Kidney (tissue), 14 donors: ENCODE data around the gene SPHK2. TPM values are rescaled to one million over a fixed set of nuclear protein-coding genes. Genes with fewer than 3 reads are reported as not detected.

ENCODE experiments used
- DNase-seq, 5 donors: peaks; one replicate each; pipeline ENCODE4 v3.0.0-alpha.2; 2013 to 2020
- FAIRE-seq: peaks from 2 replicates; lab custom pipeline; 2012; peaks lifted over from hg19 to GRCh38; lab: Jason Lieb, UNC
- H3K27ac ChIP-seq, 2 donors: one replicate each; pipeline ENCODE4 v1.7.0; 2013; ENCODE audit warnings: low read depth in 2 of 2, low read length in 2 of 2, inconsistent platforms in 1 of 2
- H3K27me3 ChIP-seq: one replicate; pipeline ENCODE4 v1.7.1; 2013; ENCODE audit warnings: low read length, inconsistent platforms; ENCODE audit not compliant: control insufficient read depth, insufficient read depth
- H3K36me3 ChIP-seq, 3 donors: one replicate each; pipeline versions ENCODE4 v1.7.0 to v1.7.1; 2013; ENCODE audit warnings: low read length in 3 of 3, control low read depth in 1 of 3, inconsistent platforms in 1 of 3; ENCODE audit not compliant: insufficient read depth in 3 of 3, control insufficient read depth in 2 of 3
- H3K4me1 ChIP-seq, 3 donors: one replicate each; pipeline versions ENCODE4 v1.7.0 to v1.7.1; 2013; ENCODE audit warnings: low read length in 3 of 3, inconsistent platforms in 1 of 3, low read depth in 1 of 3; ENCODE audit not compliant: control insufficient read depth in 2 of 3, insufficient read depth in 2 of 3
- H3K4me3 ChIP-seq, 3 donors: one replicate each; pipeline versions ENCODE4 v1.7.0 to v1.8.1; 2013; ENCODE audit warnings: low read length in 3 of 3, control low read depth in 1 of 3, inconsistent platforms in 1 of 3
- H3K9ac ChIP-seq, 3 donors: one replicate each; pipeline versions ENCODE4 v1.7.0 to v1.7.1; 2013; ENCODE audit warnings: low read length in 3 of 3, control low read depth in 1 of 3, inconsistent platforms in 1 of 3
- H3K9me3 ChIP-seq, 3 donors: one replicate each; pipeline versions ENCODE4 v1.7.0 to v1.7.1; 2013; ENCODE audit warnings: low read length in 3 of 3, control low read depth in 1 of 3, inconsistent platforms in 1 of 3; ENCODE audit not compliant: control insufficient read depth in 2 of 3, insufficient read depth in 1 of 3
- CTCF ChIP-seq: IDR thresholded peaks from 3 replicates; pipeline ENCODE4 v1.5.1; 2012; ENCODE audit warnings: mild to moderate bottlenecking, moderate library complexity, borderline replicate concordance; ENCODE audit not compliant: insufficient read depth; ENCODE audit errors: extremely low read depth
- intact Hi-C: fragments of 100-400 bp; cut with DNase I; formaldehyde crosslinking; loops from one replicate; pipeline ENCODE4 v1.11.1; 2022
- polyA plus RNA-seq: library from polyadenylated mRNA; stranded (reverse); fragments of 350-450 nt; fragmentation: Illumina TruSeq; extraction: RNeasy Lipid Tissue Mini Kit (QIAGEN cat#74804); gene quantifications from one replicate; pipeline ENCODE4 v1.2.3, GENCODE V29; 2014; ENCODE audit warnings: low read depth, low replicate concordance; ENCODE audit not compliant: insufficient read depth
- total RNA-seq: library from RNA; stranded (reverse); fragmentation: NEBNext Ultra II Directional; extraction: Animal tissue kit (Norgen Biotek cat#: 25700); gene quantifications from one replicate; pipeline ENCODE4 v1.2.1, GENCODE V29; 2021
- donor health status: control.
- donor health status: control.
- donor health status: control.
- donor health status: control.
- donor health status: control.
- donor health status: DM: yes; HTN: yes; CAD: no.
- donor health status: Normal renal cell carcinoma (clear cell type).

The SPHK2 gene
- total and polyA plus RNA-seq, 2 donors from 2014 or later = 23.3 to 37.2 TPM

GRCh38 chr19:48603449-48603848 is 15.9 kb upstream of the SPHK2 start:
- no peaks in the 10 kb centered on the region for H3K27me3 ChIP-seq
- H3K9ac ChIP-seq = no peak overlapping the region
- no peak for TF ChIP-seq CTCF
- H3K9me3 ChIP-seq = no peaks in the 10 kb centered on the region
- no peak for FAIRE-seq
- H3K27ac ChIP-seq = no peak overlapping the region
- no peaks in the 10 kb centered on the region for H3K4me1 ChIP-seq
- no peak overlapping the region for H3K4me3 ChIP-seq
- H3K36me3 ChIP-seq = no peaks in the 10 kb centered on the region
- intact Hi-C loops = no loop called here
- no peak for DNase-seq

- Histone ChIP-seq H3K9ac (no peak overlapping the region), H3K36me3 (no peaks in the 10 kb centered on the region), H3K4me1 (no peaks in the 10 kb centered on the region), H3K27ac (no peak overlapping the region), H3K9me3 (no peaks in the 10 kb centered on the region), H3K4me3 (no peak overlapping the region), H3K27me3 (no peaks in the 10 kb centered on the region)
- intact Hi-C loops = no loop called here
- TF ChIP-seq CTCF = no peak
- no peak for DNase-seq
- FAIRE-seq = no peak
Measured at GRCh38 chr19:48603850-48604249, 15.5 kb upstream of the SPHK2 start.

GRCh38 chr19:48606463-48607358 is 12.6 kb upstream of the SPHK2 start, which contains the start of gene SPACA4:
Gene SPACA4 (plus strand): TSS chr19:48606742. CDS start chr19:48606979, 237 bp downstream.
- no peak for TF ChIP-seq CTCF
- H3K4me1 ChIP-seq = no peaks in the 10 kb centered on the region
- no peak within 1 kb of the TSS for H3K4me3 ChIP-seq
- H3K27me3 ChIP-seq = no peaks in the 10 kb centered on the region
- H3K27ac ChIP-seq = no peak within 1 kb of the TSS
- intact Hi-C loops = no loop called here
- DNase-seq (no peak), FAIRE-seq (no peak)
- no peaks in the 10 kb centered on the region for H3K36me3 ChIP-seq
- no peaks in the 10 kb centered on the region for H3K9me3 ChIP-seq
- no peak within 1 kb of the TSS for H3K9ac ChIP-seq
